ENCODE measurements around the gene CTNNA3. TPM values are rescaled to one million over a fixed set of nuclear protein-coding genes. Genes with fewer than 3 reads are reported as not detected.

The CTNNA3 gene
- polyA plus RNA-seq, 1 experiment = 0.26 TPM

GRCh38 chr10:67046507-67046906, 649.5 kb downstream of the CTNNA3 start:
- H3K27ac ChIP-seq (ENCODE audit: low read depth, low read length) = no peak overlapping the region
- POLR2A ChIA-PET = no interaction called here
- CTCF ChIA-PET = no interaction called here
- no peaks in the 10 kb centered on the region for H3K27me3 ChIP-seq (ENCODE audit: control insufficient read depth, insufficient read depth, low read length)
- DNase-seq (ENCODE audit: low read depth, low spot score) = no peak
- TF ChIP-seq CTCF (IDR thresholded peaks at IDR 0.05; ENCODE audit: low read depth, low read length) = no peak
- H3K4me3 ChIP-seq (ENCODE audit: low read depth, low read length) = no peak overlapping the region
- H3K9me3 ChIP-seq (ENCODE audit: control insufficient read depth, insufficient read depth, low read length) = no peaks in the 10 kb centered on the region

- H3K4me3 ChIP-seq (ENCODE audit: low read depth, low read length) = no peak overlapping the region
- no peak for TF ChIP-seq CTCF (IDR thresholded peaks at IDR 0.05; ENCODE audit: low read depth, low read length)
- ChIA-PET CTCF (no interaction called here), POLR2A (no interaction called here)
- no peaks in the 10 kb centered on the region for H3K27me3 ChIP-seq (ENCODE audit: control insufficient read depth, insufficient read depth, low read length)
- DNase-seq (ENCODE audit: low read depth, low spot score) = no peak
- H3K27ac ChIP-seq (ENCODE audit: low read depth, low read length) = no peak overlapping the region
- no peaks in the 10 kb centered on the region for H3K9me3 ChIP-seq (ENCODE audit: control insufficient read depth, insufficient read depth, low read length)
These were observed 650.6 kb downstream of the CTNNA3 start for GRCh38 chr10:67045404-67045803.

- CTCF ChIA-PET = no interaction called here
- no peaks in the 10 kb centered on the region for H3K27me3 ChIP-seq (ENCODE audit: control insufficient read depth, insufficient read depth, low read length)
- no peak overlapping the region for H3K27ac ChIP-seq (ENCODE audit: low read depth, low read length)
These were observed 653.0 kb downstream of the CTNNA3 start for GRCh38 chr10:67043041-67043440.

GRCh38 chr10:67036808-67037207, 659.2 kb downstream of the CTNNA3 start:
- POLR2A ChIA-PET = no interaction called here
- CTCF ChIA-PET = no interaction called here
- no peak for DNase-seq (ENCODE audit: low read depth, low spot score)
- H3K9me3 ChIP-seq (ENCODE audit: control insufficient read depth, insufficient read depth, low read length) = no peaks in the 10 kb centered on the region
- no peak for TF ChIP-seq CTCF (IDR thresholded peaks at IDR 0.05; ENCODE audit: low read depth, low read length)
- no peak overlapping the region for H3K27ac ChIP-seq (ENCODE audit: low read depth, low read length)
- no peak overlapping the region for H3K4me3 ChIP-seq (ENCODE audit: low read depth, low read length)
- no peaks in the 10 kb centered on the region for H3K27me3 ChIP-seq (ENCODE audit: control insufficient read depth, insufficient read depth, low read length)

More at GRCh38 chr10:67043041-67043440, 653.0 kb downstream of the CTNNA3 start:
- H3K4me3 ChIP-seq (ENCODE audit: low read depth, low read length) = no peak overlapping the region
- DNase-seq (ENCODE audit: low read depth, low spot score) = no peak
- no peaks in the 10 kb centered on the region for H3K9me3 ChIP-seq (ENCODE audit: control insufficient read depth, insufficient read depth, low read length)
- TF ChIP-seq CTCF (IDR thresholded peaks at IDR 0.05; ENCODE audit: low read depth, low read length) = no peak
- POLR2A ChIA-PET = no interaction called here

- Histone ChIP-seq H3K9me3 (ENCODE audit: control insufficient read depth, insufficient read depth, low read length) (no peaks in the 10 kb centered on the region), H3K27me3 (ENCODE audit: control insufficient read depth, insufficient read depth, low read length) (no peaks in the 10 kb centered on the region), H3K27ac (ENCODE audit: low read depth, low read length) (no peak overlapping the region), H3K4me3 (ENCODE audit: low read depth, low read length) (no peak overlapping the region)
- ChIA-PET POLR2A (no interaction called here), CTCF (no interaction called here)
- no peak for TF ChIP-seq CTCF (IDR thresholded peaks at IDR 0.05; ENCODE audit: low read depth, low read length)
- no peak for DNase-seq (ENCODE audit: low read depth, low spot score)
These were observed 662.1 kb downstream of the CTNNA3 start for GRCh38 chr10:67033878-67034277.
